Kasumi-1 (cell line): ENCODE results near the gene COA1.
A peak's percentile ranks its signal among the peaks of the same experiment; 100 is the strongest.
"Not testable (repeated sequence)": the region's sequence is repeated elsewhere in the genome, so short reads cannot be mapped to it uniquely, and the experiment has no call there.

Source experiments
- DNase-seq, 2 experiments: peaks; one replicate each; lab custom pipeline; 2025; lab: John Stamatoyannopoulos, UW

COA1 gene

DNA sequence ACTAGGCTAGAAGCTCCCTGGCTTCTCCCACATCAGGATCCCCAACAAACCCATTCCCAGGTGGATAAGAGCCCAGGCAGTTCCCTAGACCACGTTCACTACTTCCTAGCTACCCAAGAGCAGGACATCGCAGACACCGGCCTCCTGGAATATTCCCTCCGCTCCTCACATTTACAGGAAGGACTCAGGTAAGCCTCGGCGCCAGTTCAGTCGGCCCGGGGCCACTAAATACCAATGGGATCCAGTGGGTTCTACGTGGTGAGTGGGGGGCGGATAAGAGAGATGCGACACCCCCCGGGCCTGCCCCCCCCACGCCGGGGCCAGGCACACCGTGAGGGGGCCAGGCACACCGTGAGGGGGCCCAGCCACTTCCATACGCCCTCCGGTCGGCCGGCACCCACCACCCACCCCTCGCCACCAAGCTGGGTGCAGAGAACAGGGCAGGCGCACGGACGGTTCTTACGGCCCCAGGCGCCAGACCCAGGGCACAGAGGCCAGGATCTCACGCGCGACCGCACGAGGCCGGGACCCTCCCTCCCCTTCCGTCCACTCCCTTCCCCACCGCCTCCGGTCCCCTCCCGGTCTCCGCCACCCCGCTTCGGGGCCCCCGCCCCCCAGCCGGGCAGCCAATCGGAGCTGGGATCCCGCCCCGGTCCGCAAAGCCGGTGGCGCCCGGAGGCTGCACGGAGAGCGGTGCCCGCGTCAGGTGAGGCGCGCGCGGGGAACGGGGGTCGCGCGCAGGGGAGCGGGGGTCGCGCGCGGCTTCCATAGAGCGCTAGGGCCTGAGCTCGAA, 28.9 kb upstream of the COA1 start, which contains the start of gene BLVRA:
Gene BLVRA, plus strand, starts transcription at position 652 of the 793 bp plus-strand sequence. CDS start 12,479 bp downstream, outside the sequence.
- DNase-seq, result no peak

DNA sequence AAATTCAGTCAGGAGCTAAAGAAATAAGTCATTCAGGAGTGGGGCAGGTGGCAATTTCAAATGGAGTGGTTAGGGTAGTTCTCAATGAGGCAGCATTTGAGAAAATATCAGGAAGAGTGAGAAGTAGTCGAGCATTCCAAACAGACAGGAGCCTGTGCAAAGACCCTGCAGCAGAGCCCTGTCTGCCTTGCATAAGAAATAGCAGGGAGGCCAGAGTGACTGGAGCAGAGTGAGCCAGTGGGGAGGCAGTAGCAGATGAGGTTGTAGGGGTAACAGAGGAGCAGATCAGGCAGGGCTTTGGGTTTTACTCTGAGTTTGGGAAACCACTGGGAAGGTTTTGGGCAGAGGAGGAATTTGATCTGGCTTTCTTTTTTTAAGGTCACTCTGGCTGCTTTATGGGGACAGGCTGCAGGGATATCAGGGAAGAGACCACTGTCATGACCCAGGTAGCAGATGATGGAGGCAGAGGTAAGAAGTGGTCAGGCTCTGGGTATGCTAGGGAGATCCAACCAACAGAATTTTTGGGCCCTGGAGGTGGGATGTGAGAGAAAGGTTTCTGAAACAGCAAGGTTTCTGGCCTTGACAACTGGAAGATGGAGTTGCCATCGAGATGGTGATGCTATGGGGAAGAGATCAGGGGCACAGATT, 27.9 kb upstream of the COA1 start:
- no peak for DNase-seq

DNA sequence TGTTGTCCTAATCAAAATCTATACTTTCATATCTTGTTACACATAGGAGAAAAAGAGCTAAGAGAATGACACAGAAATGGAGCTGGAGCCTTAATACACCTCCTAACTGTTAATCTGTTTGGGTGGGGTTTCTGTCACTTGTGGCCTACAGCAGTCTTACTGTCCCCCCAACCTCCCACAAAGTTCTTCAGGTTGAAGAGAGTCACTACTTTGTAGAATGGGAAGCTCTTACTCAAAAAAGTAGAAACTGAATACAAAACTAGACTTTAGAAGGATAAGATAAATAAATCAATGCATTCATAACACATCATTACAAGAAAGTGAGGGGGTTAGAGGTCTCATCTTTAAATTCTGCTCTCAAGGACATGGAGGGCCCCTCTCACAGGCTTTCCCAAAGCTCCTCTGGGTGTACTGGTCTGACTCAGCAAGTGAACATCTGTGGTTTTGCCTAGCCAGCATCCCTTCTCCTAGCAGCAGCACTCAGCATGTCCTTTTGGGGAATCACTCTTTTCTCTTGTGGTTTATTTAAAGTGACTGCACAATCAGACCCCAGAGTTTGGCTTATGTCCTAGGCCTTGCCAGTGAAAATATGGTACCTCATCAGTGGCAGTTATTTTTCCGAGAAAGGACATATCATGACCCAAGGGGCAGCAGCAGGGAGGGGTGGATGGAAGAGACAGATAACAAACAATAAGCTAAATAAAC, 27.2 kb upstream of the COA1 start:
- DNase-seq, result peak; percentile 26 to 27

DNA sequence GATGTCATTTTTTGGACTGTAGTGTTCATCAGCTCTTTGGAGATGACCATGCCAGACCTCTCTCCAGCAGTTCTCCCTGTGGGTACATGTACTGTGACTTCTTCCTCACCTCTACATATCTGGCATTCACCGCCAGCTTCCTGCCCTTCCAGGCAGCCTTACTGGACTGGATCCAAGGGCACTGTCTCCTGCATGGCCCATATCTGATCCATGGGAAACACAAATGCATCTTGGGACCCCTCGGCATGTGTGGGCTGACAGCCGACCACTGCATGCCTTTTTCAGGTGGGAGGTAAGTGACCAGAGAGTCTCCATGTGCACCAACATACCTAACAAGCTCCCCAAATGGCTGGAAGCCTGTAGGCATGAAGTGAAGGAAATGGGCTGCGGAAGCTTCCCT, 25.3 kb upstream of the COA1 start:
- DNase-seq, result no peak

DNA sequence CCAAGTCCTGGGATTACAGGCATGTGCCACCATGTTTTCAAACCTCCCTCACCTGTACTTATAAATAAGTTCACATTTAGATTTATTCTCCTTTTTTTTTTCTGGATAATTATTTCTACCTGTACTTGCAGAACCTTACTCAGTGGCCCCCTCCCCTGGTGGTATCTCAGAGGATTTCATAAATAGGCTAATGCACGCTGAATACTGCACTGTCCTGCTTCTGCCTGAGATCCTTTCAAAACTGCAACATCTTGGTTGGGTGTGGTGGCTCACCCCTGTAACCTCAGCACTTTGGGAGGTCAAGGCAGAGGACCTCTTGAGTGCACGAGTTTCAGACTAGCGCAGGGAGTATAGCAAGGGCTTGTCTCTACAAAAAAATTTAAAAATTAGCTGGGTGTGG, 24.5 kb upstream of the COA1 start:
- DNase-seq, result no peak

- no peak for DNase-seq
These were observed 24.0 kb upstream of the COA1 start for GRCh38 chr7:43753271-43753810.

DNA sequence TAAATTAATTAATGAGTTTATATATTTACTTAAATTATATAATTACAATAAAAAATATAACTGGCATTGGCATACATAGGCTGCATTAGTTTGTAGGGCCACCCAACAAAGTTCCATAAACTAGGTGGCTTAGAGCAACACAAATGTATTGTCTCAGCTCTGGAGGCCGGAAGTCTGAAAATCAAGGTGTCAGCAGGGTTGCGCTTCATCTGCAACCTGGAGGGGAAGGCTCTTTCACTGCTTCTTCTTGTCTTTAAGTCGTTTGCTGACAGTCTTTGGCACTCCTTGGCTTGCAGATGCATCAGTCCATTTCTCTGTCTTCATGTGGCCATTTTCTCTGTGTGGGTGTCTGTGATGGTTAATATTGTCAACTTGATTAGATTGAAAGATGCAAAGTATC, 23.1 kb upstream of the COA1 start:
- no peak for DNase-seq

- DNase-seq, result no peak
These were observed 20.9 kb upstream of the COA1 start for GRCh38 chr7:43750016-43750887.

DNA sequence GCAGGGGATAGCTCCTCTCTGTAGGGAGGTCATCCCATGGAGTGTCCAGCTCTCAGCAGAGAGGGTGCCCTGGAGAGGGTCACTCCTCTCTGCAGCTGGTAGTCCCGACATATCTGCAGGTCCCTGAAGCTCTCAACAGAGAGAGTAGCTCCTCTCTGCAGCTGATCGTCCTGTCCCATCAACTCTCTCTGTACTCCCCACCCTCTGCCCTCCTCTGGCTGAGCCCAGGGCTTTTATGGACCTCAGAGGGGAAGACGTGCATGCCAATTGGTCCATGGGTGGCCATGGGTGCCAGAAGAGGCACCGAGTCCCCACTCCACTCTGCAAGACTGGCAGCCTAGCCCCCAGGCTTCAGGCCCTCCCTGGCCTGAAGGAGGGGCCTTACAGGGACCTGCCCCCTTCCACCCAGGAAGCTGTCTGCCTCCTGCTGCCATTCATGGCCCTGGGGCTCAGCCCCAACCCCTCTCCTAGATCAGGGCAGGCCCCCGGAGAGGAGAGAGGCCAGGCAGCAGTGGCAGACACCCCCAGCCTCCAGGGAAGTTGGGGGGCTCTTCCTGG, 20.1 kb upstream of the COA1 start:
- no peak for DNase-seq

GRCh38 chr7:43747328-43748105, 18.2 kb upstream of the COA1 start:
- DNase-seq, result no peak

DNA sequence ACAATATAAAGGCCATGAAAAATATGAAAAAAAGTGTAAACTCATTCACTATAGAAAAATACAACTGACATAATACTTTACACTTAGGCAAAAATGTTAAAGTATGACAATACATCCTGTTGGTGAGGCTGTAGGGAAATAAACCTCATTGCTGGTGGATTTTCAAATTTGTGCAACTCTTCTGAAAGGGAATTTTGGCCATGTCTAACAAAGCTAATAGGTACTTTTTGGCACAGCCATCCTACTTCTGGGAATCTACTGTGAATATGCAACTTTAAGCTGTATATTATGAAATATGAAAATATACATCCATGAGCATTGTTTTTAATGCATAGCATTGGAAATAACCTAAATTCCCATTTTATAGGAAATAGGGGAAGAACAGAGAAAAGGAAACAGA, 13.4 kb upstream of the COA1 start:
- DNase-seq, result no peak

DNA sequence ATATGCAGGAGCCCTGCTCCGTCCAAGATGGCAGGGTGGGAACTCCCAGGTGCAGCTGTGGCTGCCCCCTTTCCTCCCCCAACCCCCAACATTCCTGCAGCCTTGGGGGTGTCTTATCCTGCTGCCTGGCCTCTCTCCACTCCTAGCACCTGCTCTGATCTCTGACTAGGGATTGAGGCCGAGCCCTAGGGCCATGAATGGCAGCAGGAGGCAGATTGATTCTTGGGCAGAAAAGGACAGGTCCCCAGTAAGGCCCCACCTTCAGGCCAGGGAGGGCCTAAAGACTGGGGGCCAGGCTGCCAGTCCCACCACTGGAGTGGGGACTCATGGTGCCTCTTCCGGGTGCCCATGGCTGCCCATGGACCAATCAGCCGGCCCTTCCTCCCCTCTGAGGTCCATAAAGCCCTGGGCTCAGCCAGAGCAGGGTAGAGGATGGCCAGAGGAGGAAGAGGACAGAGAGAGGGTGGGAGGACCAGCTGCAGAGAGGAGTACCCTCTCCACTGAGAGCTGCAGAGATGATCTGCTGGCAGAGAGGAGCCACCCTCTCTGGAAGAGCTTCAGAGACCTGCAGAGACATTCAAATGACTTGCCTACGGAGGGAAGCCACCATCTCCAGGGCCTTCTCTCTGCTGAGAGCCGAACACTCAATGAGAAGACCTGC, 8.3 kb upstream of the COA1 start:
- DNase-seq, result no peak

DNA sequence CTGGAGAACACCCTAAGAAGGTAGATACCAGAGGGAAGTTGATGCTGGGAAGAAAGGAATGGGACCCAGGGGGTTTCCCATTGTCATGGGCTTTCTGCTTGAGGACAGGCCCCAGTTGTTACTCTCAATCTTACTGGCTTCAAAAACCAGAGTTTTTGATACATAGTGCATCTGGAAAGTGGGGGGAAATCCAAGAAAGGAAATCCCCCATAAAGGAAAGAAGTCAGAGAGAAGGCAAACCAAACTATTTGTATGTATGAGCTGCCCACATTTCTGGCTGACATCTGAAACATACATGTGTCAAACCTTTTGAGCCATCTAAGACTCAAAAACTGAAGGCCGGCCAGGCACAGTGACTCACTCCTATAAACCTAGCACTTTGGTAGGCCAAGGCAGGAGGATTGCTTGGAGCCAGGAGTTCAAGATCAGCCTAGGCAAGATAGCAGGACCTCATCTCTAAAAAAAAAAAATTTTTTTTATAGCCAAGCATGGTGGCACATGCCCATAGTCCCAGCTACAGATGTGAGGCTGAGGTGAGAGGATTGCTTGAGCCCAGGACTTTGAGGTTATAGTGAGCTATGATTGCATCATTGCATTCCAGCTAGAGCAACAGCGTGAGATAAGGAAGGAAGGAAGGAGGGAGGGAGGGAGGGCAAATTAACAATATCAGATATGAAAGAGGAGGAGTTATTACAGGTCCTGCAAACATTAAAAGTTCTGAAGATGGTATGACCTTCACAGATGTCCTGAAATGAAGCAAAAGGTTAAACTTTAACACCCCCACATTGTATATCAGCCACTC, 6.7 kb upstream of the COA1 start:
- peak in 1 of 2 experiments; percentile 35 for DNase-seq

DNA sequence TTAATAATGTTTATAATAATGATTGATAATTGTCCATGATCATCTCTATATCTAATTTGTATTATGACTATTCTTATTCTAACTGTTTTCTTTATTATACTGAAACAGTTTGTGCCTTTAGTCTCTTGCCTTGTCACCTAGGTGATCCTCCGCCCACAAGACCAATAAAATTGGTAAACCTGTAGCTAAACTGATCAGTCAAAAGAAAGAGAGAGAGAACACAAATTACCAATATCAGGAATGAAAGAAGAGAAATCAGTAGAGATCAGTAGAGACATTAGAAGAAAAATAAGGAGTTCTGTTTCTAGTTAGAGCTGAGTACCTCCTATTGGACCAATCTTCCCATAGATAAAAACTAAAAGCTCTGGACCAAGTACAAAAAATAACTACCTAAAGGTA, 6.1 kb upstream of the COA1 start:
- DNase-seq, result no peak

DNA sequence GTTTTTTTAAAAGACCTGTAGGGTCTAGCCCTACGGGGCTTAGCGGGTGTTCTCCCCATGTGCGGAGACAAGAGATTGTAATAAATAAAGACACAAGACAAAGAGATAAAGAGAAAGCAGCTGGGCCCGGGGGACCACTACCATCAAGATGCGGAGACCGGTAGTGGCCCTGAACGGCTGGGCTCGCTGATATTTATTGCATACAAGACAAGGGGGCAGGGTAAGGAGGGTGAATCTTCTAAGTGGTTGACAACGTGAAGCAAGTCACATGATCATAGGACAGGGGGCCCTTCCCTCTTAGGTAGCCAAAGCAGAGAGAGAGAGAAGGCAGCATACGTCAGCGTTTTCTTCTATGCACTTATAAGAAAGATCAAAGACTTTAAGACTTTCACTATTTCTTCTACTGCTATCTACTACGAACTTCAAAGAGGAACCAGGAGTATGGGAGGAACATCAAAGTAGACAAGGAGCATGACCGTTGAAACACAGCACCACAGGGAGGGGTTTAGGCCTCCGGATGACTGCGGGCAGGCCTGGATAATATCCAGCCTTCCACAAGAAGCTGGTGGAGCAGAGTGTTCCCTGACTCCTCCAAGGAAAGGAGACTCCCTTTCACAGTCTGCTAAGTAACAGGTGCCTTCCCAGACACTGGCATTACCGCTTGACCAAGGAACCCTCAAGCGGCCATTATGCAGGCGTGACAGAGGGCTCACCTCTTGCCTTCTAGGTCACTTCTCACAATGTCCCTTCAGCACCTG, 5.4 kb upstream of the COA1 start:
- not testable (repeated sequence) for DNase-seq

- not testable (repeated sequence) for DNase-seq
These were observed 2.2 kb upstream of the COA1 start for GRCh38 chr7:43731494-43731893.

GRCh38 chr7:43729924-43730248, 563 bp upstream of the COA1 start:
- DNase-seq, result peak; percentile 40 to 67

GRCh38 chr7:43727494-43727893, 1.8 kb downstream of the COA1 start:
- DNase-seq, result no peak

- DNase-seq, result no peak
These were observed 2.3 kb downstream of the COA1 start for GRCh38 chr7:43727003-43727402.
